GM18499 (cell line): ENCODE results near the gene ARFRP1.
"Not testable (repeated sequence)": the region's sequence is repeated elsewhere in the genome, so short reads cannot be mapped to it uniquely, and the experiment has no call there.

ENCODE experiments used
- ATAC-seq: cut with Tn5 transposase; IDR thresholded peaks from one replicate; pipeline ENCODE4 v1.9.1; 2021; ENCODE audit warnings: moderate number of reproducible peaks; ENCODE audit not compliant: insufficient read depth, unreplicated experiment

Gene ARFRP1

DNA sequence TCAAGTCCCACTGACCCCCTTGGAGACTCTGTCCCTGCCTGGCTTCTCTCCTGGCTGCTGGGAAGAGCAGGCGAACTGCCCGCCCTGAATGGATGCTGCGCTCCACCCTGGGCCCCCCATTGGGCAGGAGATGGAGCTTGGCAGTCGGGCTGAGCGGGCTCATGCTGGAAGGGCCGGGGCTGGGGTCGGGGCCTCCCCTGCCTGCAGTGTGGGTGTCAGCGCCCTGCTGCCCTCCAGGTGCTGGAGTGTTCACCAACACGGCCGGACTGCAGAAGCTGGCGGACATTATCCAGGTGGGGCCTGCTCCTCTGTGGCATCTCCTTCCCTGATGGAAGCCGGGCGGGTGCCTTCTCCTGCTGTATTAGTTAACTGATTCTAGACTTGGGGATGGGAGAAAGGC lies 27.3 kb downstream of the ARFRP1 start:
- no peak for ATAC-seq

DNA sequence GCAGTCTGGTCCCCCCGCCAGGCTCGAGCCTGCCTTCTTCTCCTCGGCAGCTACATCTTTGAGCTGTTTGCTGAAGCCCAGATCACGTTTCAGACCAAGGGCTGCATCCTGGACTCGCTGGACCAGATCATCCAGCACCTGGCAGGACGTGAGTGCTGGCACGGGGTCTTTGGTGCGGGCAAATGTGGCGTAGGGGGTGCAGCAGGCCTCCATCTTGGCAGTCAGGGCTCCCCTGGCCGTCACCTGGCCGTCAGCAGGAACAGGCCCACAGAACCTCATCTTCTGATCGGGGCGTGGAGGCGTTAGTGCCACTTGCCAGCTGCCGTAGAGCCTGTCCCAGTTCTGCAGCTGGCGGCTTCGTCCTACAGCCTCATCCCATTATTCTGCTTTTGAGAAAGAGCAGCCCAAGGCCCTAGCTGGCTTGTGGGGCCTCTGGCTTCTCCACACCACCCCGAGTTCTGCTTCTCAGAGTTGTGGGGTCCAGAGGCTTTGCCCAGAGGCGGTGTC lies 27.9 kb downstream of the ARFRP1 start:
- ATAC-seq = no peak

DNA sequence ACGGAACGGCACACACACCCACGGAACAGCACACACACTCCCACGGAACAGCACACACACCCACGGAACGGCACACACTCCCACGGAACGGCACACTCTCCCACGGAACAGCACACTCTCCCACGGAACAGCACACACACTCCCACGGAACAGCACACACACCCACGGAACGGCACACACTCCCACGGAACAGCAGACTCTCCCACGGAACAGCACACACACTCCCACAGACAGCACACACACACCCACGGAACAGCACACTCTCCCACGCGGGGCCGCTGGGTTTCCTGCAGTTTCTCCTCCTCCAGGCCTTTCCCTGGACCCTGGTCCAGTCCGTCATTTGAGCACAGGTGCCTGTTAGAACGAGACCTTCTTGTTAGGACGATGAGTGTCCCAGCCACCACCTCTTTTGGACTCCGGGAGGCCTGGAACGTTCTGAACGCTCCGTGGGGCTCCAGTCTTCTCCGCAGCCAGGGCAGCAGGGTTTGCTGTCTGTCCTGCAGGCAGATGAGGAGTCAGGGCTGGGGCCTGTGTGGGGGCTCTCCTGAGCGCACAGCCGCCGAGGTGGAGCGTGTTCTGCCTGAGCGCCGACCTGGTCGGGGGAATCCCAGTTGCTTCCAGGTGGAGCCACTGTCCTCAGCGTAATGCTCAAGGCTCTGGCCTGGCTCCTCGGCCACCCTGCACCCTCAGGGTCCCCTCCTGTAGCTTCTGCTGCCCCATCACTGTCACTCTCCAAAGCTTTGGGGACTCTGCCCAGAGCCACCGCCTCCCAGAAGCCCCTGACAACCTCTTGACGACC lies 28.9 kb downstream of the ARFRP1 start:
- ATAC-seq = no peak

DNA sequence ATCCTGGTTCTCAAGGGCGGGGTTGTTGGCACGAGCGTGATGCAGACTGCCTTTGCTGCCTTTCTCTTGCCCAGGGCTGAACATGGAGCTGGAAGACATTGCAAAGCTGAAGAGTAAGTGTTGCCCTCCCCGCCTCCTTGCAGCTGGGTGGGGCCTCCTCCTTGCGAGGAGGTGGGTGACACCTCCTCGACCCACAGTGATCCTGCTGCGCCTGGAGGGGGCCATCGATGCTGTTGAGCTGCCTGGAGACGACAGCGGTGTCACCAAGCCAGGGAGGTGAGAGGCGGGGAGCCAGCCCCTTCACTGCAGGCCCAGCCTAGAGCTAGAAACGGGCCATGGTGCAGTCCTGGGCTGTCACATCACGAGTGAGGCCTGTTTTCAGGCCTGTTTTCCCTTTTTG lies 29.7 kb downstream of the ARFRP1 start:
- no peak for ATAC-seq

DNA sequence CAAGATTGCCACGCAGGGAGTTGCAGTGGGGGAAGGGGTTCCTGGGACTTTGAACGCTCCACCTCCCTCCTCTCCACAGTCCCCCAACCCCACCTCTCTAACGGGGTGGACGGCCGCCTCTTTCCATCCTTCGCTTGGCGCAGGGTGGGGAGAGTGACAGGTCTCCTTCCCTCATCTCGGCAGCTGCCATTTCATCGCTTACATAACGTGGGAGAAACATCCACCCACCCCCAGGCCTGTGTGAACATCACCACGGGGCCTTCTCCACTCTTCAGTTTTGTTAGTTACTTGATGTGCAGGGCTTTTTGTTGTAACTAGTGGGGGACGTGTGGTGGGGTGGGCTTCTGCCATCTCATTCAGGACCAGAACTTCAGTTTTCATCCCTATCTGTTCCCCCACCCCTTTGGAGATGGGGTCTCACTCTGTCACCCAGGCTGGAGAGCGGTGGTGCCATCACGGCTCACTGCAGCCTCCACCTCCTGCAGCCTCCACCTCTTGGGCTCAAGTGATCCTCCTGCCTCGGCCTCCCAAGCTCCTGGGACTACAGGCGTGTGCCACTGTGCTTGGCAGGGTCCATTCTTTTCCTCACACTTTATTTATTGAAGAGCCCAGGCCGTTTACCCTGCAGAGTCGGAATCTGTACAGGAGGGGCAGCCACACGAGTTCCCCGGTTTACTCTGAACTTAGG lies 32.0 kb downstream of the ARFRP1 start:
- ATAC-seq = no peak

DNA sequence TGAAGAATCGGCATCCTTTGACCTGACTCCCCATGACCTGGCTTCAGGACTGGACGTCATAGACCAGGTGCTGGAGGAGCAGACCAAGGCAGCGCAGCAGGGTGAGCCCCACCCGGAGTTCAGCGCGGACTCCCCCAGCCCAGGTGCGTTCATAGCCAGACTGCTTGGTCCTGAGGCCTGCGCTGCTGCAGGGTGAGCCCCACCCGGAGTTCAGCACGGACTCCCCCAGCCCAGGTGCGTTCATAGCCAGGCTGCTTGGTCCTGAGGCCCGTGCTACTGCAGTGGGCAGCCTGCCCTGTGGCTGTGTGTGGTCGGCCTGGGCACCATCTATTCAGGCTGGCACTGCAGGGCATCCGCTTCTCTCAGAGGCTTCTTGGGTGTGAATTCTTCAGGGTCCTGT lies 33.8 kb downstream of the ARFRP1 start:
- no peak for ATAC-seq

DNA sequence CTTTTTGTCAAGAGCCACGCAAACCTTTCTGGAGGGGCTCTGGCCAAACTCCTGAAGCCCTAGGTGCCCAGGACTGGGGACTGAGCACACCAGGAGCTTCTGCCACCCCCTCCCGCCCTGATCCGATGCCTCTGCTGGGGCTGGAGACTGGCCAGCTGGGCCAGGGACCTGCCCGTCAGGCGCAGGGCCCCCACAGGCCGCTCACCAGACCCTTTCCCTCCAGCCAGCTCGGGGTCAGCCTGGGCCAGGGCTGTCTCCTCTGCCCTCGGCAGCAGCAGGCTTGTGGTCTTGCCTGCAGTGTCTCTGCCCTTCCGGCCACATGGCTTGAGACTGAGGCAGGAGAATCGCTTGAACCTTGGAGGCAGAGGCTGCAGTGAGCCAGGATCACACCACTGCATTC lies 35.1 kb downstream of the ARFRP1 start:
- ATAC-seq = no peak

DNA sequence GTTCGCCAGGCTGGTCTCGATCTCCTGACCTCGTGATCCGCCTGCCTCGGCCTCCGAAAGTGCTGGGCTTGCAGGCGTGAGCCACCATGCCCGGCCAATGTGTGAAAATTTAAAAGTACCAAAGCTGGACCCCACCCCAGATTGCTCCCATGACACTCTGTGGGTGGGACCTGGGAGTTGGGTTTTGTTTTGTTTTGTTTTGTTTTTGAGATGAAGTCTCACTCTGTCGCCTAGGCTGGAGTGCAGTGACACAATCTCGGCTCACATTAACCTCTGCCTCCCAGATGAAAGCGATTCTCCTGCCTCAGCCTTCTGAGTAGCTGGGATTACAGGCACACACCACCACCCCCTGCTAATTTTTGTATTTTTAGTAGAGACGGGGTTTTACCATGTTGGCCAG lies 36.1 kb downstream of the ARFRP1 start:
- ATAC-seq = not testable (repeated sequence)

DNA sequence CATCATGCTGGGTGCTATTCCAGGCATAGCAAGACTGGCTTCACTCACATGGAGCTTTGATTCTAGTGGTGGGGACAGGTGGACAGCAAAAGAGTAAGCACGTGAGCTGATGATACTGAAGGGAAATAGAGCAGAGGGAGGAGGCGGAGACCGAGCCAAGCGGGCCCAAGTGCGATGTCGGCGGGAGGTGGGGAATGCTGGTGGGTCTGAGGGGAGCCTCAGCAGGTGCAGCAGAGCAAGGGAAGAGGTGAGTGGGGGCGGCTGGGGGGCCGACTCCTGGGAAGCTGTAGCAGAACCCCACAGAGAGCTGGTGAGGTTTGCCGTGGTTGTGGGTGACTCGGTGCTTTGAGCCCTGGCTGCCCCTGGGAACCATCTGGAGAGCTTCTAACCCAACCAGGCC lies 39.4 kb downstream of the ARFRP1 start:
- ATAC-seq = no peak

DNA sequence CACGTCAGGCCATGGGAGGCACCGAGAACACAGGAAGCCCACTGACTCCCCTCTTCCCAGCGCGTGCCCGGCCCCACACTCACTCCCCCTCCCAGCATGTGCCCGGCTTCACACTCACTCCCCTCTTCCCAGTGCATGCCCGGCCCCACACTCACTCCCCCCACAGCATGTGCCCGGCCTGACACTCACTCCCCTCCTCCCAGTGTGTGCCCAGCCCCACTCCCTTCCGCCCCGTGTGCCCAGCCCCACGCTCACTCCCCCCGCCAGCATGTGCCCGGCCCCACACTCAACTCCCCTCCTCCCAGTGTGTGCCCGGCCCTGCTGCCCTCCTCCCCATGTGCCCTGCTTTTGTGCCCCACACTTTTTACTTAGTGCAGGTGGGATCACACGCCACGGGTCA lies 39.9 kb downstream of the ARFRP1 start:
- ATAC-seq = no peak

DNA sequence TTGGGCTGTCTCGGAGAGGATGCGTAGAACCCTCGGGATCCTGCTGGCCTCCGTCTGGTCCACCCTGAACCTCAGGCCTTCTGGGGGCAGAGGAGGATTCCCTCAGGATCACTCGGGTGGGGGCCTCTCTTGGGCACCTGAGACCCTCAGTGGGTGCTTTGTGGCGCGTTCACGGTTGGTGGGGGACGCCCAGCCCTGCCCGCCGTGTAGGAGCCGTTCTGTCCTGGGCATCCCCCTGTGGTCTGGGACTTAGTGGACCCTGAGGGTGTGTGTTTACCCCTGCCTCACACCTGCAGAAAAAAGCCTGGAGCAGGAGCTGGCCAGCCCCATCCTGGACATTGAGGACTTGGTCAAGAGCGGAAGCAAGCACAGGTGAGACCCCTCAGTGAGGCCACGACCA lies 42.1 kb downstream of the ARFRP1 start:
- no peak for ATAC-seq

DNA sequence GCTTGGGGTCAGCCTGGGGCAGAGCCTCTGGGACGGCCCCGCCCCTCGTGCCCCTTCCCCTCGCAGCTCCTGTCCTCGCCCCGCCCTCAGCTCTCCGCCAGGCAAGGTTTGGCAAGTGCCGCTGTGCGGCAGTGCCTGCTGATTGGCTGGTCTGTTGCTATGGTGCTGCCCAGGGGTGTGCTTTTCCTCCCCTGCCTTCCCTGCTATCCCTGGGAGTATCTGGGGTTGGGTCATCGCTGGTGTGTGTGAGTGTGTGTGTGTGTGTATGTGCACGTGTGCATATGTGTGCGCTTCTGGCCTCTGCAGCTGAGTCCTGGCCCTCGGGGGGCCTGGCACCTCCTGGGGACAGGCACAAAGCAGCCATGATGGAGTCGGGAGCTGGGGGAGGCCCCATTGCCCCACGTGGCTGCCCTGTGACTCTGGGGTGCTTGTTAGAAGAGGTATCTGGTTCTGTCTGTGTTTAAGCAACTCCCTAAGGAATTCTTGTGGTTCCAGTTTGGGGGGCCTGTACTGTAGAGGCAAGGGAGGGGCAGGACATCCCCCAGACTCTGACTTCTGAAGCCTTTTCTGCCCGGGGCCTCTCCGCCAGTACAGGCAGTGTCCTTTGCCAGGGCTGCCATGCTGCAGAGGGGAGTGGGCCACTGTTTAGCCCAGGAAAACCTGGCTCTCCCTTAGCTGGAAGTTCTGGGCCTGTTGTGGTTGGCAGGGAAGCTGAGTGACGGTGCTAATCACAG lies 42.7 kb downstream of the ARFRP1 start:
- ATAC-seq = no peak

DNA sequence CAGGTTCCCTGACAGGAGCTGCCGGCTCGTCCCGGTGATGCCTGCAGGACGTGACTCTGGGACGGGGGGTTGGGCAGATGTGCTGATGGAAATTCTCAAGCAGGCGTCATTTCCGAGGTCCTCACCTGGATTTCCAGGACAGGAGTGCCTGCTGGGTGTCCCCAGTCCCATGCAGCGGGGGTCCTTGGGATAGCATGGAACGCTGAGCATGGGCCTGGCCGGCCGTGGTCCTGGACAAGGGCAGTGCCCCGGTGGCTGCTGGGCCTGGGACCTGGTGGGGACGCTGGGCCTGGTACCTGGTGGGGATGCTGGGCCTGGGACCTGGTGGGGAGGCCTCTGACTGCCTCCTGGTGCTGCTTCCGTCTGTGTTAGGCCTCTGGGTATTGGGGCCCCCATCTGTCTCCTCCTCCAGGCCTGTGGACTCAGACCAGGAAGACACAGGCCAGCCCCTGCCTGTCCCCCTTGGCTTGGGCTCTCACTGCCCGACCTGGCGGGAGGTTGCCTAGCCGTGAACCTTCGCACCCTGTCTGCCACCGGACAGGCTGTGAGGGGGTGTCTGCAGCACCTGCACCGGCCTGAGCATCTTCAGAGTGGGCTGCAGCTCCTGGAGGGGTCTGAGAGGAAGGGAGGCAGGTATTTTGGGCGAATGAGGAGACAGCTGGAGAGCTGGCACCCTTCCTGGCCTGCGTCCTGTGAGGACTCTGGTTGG lies 43.5 kb downstream of the ARFRP1 start:
- ATAC-seq = no peak

DNA sequence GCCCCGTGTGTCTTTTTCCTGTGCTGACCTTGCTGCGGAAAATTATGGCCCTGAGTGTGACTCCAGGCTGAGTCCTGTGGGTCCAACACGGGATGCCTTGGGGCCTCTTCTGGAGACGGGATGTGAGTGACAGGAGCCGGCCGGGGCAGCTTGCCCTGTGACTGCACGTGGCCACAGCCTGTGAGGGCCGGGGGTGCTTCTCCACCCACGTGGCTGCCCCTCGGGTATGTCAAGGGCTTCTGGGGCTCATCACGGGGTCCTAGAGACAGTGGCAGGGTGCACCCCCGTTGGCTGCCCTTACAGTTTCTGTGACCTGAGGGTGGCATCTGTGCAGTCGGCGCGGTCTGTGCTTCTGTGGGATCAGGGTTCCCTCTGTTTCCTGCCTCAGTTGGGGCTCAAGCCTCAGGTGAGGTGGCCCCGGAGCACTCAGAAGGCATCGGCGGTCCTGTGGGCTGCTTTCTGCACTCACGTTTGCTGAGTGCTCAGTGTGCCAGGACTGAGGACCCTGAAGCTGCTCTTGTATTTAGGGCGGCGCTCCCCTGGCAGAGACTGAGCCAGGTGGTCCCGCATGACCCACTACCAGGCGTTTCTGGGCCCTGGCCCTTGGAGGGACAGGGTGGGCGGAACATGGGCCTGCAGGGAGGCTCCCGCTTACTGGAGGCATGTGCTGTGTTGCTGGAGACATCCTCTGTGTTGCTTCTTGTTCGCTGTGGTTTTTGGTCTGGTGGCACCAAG lies 44.3 kb downstream of the ARFRP1 start:
- ATAC-seq = no peak

DNA sequence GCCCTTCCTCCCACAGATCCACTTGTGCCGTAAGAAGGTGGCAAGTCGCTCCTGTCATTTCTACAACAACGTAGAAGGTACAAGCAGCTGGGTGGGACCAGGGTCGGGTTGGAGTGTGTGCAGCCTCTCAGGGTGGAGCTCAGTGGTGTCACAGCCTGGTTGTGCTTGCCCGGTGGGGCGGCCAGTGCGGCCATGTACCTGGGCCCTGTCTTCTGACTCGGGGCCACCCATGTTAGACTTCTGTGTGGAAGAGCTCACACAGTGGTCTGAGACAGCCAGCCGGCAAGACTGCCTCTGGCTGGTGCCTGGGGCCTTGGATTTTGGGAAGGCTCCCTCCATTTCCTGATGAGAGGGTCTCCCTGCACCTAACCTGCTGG lies 45.0 kb downstream of the ARFRP1 start:
- ATAC-seq = no peak

DNA sequence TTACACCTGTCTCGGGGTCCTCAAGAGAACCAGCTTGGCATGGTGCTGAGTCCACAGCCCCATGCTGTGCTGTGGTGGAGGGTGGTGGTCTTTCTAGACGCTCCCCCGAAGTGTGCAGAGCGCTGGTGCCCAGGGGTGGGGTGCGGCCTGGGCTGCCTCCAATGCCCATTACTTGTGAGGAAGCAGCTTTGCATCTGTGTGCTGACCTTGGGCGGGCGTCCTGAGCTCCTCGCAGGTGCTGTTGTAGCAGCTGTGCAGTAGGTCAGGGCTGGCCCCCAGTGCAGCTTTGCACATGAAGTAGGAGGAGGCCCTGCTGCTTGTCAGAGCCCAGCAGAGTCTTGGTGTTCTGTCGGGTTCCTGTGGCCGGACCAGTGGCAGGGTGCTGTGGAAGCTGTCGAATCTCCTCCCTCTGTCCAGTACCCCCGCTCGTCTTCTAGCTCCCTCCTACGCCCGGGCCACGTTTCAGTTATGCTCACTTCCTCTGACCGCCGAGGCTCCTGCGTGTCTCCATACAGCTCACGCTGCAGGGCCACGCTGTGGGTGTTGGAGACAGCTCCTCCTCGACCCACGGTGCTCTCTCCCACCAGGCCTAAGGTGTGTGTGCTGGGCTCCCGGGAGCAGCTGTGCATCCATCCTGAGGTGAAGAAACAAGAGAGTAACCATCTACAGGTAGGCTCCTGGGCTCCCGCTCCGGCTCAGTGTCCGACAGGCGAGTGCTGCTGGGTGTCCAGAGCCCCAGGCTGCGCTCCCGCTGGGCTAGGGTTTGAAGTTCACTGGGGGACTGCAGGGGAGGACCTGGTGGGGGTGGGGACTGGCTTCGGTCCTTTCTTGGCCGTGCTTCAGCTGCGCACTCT lies 45.6 kb downstream of the ARFRP1 start:
- no peak for ATAC-seq

DNA sequence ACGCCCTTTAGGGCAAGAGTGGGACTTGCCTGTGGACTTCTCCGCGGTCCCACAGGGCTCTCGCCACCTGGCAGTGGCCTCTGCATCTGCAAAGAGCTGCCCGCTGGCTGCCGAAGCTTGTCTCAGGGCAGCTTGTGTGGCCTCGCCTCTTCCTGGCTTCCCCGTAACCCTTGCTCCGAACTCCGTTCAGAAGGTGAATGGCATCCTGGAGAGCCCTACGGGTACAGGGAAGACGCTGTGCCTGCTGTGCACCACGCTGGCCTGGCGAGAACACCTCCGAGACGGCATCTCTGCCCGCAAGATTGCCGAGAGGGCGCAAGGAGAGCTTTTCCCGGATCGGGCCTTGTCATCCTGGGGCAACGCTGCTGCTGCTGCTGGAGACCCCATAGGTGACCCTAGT lies 46.7 kb downstream of the ARFRP1 start:
- ATAC-seq = no peak

DNA sequence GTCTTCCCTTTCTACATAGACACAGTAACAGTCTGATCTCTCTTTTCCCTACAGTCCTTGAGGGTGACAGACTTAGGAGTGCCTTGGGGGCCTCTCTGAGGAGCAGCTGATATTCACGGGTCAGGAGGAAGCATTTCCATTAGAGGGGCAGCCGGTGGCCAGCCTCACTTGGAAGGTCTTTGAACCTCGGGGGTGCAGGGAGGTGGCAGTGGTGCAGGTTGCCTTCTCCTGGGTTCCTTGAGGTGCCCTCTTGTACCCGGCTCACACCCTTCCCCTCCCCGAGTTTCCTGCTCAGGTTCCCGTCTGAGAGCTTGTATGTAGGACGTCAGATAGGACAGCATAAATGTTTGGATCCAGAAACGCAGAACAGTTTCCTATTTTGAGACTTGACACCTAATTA lies 47.2 kb downstream of the ARFRP1 start:
- no peak for ATAC-seq

DNA sequence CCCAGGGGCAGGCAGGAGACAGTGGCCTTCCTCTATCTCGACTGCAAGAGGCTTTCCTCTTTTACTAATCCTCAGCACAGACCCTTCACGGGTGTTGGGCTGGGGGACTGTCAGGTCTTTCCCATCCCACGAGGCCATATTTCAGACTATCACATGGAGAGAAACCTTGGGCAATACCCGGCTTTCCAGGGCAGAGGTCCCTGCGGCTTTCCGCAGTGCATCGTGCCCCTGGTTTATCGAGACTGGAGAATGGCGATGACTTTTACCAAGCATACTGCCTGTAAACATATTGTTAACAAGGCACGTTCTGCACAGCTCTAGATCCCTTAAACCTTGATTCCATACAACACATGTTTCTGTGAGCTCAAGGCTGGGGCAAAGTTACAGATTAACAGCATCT lies 47.6 kb downstream of the ARFRP1 start:
- ATAC-seq = not testable (repeated sequence)
